NOMO-1 treated with dmso at 0.1 percent for 144 hours (cell line): ENCODE results near the gene CDHR3.

Experiments used
- DNase-seq: peaks from one replicate; lab custom pipeline; 2025; ENCODE audit not compliant: unreplicated experiment; lab: John Stamatoyannopoulos, UW

CDHR3 gene

DNA sequence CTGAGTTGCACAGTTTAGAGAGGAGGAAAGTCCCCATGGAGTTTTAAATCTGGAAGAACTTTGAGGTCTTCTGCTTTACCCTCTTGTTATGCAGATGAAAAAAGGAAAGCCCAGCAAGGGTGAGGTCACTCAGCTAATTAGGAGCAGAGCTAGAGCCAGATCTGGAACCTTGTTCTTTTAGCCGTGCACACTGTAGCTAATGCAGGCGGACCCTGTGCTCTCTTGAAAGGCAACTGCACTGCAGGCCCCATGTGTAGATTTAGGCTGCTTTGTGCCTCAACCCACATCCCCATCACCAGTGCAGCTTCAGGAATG is 85.6 kb downstream of the CDHR3 start:
- no peak for DNase-seq

DNA sequence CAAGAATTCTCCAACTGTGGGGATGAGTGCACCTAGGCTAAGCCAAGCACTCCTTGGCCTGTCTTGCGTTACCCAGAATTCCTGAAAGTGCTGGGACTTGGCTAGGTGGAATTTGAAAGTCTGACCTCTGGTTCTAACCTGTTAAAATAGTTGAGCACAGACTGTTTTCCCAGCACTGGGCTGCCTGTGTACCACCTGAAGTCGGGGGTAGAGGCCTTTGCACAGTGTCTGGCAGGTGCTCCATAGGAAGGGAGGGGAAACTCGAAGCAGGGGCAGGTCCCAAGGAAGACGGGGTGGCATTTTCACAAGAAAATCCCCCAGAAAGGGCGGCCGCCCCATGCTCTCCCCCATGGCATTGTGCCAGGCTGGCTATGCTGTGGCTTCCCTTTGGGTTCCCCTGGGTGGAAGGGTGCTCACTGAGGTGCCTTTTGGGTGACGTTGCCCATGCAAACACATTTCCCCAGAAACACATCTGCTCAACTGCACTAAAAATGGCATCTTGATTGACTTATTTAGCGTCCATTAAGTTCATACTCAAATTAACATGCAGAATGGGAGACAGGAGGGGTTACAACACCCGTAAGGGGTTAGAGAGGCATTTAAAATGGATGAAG is 86.2 kb downstream of the CDHR3 start:
- no peak for DNase-seq

DNA sequence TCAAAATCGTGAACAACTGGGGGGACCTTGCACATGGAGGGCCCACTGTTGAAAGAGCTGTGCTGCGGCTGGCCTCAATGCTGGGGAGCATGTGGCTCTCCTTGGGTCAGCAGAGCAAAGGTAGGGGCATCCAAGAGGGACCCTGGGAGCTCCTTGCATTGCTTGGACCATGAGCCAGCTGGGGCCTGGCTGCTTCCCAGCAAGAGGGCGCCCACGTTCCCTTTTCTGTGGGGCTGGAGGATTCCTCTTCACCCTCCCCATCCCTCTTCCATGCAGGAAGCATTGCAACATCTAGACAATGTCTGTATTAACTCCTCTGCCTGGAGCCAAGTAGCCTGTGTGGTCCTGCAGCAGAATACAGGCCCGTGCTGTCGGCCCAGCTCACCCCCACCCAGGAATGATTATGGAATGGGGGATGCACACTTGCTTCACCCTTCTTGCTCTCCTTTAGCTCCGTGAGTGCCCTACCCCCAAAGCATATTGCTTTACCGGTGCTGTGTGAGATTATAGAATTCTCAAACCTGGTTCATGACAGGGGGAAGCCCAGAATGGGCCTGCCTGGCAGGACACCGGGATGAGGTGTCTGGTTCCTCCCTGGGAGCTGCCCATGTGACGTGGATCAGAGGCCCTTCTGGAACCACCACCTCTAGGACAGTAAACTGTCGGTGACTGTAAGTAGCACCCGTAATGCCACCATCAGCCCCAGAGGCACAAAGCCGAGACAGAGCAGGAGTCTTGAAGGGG is 87.1 kb downstream of the CDHR3 start:
- DNase-seq: no peak

DNA sequence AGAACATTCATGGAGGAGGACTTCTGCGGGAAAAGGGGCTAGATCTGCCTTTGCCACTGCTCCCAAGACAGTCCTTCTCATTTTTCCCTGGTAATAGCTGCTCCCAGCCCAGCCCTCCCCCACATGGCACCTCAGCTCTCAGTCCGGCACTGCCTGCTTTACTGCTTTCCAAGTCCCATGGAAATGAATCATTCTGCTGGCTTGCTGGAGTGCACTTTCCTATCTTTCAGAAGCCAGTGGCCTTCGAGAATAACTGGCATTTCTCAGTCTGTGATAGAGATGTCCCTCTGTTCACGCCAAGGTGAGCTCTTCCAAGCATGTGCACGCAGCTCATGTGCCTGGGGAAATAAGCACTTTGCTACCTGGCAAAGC is 87.7 kb downstream of the CDHR3 start:
- no peak for DNase-seq

DNA sequence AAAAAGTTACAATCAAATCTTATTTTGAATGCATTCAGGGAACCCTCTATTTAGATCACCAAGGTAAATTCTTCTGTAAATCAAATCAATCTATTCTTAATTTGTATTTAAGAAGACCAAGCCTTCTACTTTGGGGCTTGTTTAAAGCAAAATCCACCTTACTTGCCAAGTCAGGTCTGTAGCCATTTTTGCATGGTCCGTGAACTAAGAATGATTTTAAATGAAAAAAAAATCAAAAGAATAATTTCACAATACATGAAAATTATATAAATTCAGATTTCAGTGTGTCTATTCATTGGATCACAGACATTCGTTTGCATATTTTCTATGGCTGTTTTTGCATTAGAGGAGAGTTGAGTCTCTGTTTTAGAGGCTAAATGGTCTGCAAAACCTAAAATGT is 89.6 kb downstream of the CDHR3 start:
- DNase-seq: no peak

DNA sequence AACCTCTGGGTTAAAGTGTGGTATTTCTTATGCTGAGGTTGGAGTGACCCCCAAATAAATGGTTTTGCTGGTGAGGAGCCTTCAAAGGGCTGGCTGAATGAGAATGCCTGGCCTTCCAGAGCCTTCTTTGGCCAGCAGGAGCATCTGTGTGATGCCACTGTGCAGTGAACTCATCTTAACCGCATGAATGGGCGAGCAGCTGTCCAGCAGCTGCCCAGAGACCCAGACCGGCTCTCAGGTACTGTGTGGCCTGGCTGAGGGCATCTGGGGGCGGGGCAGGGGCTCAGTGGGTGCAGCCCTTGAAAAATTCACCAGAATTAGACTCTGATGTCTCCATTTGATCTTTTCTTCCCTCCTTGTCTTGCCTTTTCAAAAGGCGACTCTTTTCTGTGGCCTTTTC is 90.0 kb downstream of the CDHR3 start:
- no peak for DNase-seq

DNA sequence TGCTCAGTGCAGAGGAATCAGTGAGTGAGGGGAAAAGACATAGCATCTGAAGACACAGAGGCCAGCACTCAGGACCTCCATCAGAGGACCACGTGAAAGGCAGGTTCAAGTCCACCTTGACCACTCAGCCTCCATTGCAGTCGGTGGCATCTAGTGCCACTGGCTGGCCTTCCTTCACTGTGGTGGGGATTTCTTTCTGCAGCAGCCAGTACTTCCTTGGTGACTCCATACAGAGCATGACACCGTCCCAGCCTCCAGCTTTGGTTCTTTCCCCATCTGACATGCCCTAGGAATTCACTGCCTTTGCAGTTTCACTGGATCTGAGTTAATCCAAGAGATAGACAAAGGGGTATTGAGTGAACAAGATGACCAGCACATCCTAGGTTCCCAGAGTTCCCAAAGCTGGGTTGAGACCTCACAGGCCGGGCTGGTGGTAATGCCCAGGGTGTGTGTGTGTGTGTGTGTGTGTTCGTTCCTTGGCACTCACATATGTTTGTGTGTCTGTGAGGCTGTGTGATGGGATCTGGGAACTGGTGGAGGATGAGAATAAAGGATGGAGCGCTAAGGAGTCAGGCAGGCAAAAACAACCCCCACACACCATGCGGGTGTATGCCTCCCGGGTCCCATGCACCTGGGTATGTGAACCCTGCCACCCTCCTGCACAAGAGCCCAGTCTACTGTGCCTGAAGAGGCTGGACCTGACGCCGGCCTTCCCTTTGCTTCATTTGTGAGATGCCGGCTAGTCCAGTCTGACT is 91.3 kb downstream of the CDHR3 start:
- DNase-seq: no peak

DNA sequence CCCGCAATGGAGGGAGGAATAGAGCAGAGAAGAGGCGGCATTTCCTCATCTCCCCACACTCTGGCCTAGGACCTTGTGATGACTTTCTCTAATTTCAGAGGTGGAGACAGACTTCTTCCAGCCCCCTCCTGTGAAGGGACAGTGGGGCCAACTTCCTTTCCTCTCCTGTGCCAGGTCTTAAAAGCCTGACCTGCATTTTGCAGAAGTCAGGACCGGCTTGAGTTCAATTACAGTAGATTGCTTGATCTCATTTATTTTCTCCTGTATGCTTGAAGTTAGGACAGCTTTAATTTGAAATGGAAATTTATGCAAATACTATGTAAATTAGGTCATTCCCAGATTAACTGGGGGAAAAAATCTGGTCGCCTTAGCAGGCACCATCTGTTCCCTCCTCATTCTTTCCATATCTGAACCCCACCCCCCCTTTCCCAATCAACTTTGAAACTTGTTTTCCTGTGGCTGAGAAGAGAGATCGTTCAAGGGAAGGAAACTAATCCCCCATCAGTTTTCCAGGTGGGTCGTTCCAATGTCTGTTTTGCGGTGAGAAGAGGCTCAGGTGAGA is 92.0 kb downstream of the CDHR3 start:
- no peak for DNase-seq

DNA sequence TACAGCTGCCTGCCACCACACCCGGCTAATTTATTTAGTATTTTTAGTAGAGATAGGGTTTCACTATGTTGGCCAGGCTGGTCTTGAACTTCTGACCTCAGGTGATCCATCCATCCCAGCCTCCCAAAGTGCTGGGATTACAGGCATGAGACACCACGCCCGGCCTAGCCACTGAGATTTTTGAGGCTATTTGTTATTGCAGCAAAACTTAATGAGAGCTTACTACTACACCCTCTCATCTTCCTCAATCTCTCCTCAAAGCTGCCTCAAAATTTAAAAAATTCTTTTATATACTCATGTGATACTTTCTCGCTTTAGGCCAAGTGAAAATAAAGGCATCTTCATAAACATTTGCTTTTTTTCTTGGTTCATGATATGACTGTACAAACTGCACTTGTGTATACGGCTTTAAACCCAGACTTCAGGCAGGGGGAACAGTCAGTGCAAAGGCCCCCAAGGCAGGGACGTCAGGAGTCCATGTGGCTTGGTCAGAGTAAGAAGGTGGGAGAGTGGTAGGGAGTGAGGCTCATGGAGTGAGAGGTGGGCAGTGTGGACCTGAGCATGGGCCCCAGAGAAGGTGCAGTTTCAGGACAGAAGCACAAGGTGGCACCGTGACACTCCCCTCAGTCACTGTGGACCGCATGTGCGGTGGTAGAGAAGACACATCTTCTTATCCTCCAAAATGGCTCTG is 93.6 kb downstream of the CDHR3 start:
- DNase-seq: peak; percentile 17

DNA sequence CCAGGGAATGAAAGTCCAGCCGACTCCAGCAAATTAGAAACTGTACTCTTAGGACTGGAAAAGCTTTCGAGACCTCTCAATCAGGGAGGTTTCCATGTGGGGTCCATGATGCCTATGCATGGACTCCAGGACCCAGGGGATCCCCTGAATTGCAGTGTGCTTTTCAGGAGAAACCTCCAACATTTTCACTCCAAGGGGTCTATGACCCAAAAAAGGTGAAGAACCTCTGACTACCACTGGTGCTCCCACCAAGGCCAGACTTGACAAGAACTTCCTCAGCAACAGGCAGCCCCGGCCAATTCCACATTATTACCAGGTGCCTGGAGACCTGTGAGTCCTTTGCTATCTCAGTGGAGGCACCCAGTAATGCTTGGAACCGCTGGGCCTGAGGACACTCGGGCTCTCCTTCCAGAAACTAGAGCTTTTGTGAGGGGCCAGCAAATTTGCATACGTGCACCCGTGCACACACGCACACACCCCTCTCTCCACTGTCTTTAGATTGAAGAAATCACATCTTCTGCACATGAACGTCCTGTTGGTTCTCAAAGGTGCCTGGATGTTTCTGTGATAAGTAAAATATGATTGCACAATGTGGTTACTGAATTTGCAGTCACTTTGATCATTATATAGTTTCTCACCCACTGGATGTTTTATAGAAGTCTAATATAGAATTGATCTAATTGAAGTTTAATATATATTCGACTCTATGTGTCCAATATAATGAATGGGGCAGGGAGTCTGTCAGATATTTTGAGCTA is 94.3 kb downstream of the CDHR3 start:
- no peak for DNase-seq

DNA sequence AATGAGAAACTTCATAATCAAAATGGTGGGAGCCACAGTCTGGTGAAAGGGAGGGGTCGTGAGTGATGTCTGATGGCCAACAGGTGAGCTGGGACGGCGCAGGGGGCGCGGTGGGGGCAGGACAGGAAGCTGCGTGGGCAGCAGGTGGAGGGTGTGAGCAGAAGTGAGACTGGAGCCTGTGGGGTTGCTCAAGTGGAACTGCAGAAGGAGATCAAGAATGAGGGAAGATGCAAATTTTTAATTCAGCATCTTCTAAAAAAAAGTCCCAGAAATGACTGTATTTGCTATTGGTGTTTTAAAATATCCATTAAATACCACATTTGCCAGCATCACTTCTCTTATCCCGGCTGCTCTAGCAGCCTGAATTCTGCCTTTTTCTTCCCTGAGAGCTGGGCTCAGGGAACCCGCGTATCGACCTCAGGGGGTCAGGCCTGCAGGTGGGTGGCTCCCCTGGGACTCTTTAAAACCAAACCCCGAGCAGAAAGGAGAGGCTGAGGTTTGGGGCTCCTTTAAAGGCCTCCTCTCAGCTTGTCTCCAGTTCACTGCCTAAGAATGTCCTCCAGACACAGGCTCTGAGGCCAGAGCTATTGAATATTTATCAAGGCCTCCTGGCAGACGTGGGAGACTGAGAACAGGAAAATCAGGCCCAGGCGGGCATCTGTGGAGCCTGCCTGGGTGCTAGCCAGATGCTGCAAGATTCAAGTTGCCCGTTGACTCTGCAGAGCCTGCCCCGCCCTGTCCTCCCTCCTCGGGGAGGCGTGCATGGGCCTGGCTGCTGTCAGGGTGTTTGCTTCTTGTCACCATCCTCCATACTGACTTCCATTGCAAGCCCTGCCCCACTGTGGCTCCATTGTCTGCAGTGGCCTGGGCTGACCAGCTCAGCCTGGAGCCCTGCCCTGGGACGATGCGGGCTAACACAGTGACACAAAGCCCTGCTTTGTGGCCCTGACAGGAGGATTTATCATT is 95.2 kb downstream of the CDHR3 start:
- DNase-seq: no peak

DNA sequence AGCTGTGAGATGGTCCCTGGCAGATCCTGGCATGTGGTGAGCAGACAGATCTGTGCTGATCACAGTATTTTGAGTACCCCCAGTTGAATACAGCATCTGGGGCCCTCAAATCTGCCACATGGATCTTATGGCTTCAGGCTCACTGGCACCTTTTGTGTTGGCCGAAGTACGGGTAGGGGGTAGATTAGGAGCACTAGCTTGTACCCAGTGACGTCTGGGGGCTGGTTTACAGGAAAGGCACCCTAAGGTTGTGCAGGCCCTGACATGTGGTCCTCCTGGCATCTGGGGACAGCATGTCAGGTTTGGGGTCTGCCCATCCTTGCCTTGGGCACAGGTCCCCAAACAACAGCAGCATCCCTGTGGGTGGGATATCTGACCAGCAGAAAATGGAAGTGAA is 95.9 kb downstream of the CDHR3 start:
- no peak for DNase-seq

DNA sequence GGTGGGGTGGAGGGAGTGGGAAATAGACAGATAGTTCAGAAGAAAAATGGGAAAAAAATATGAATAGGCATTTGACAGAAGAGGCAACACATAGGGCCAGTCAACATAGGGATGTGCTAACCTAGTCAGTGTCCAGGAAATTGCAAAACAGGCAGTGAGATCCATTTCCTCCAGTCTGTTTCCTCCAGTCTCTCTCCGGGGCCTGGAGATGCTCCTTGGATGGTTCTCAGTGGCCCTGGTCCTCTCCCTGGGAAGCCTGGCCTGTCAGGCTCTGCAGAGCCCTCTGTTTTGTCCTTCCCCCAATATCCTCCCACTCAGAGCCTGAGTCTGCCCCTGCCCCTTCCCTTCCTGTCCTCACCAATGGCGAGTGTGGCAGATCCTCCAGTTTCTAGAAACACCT is 96.5 kb downstream of the CDHR3 start:
- DNase-seq: no peak

DNA sequence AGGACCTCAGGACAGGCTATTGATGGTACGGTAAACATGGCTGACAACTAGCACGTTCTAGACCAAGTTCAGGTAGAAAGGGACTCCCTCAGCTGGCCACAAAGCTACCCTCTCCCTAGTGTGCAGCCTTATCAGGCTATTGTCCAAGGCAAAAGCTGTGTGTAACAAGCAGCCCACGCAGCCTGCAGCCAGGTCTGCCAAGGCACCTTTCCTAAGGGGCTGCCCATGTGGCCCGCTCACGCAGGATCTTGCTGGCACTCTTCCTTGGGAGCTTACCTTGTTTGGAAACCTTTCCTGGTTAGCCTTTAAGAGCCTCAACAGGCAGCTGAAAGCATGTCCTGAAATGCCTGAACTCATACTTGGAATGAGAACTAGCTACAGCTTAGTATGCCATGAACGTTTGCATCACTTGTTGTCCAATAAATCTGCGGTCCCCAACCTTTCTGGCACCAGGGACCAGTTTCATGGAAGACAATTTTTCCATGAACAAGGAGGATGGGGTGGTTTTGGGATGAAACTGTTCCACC is 97.4 kb downstream of the CDHR3 start:
- no peak for DNase-seq

DNA sequence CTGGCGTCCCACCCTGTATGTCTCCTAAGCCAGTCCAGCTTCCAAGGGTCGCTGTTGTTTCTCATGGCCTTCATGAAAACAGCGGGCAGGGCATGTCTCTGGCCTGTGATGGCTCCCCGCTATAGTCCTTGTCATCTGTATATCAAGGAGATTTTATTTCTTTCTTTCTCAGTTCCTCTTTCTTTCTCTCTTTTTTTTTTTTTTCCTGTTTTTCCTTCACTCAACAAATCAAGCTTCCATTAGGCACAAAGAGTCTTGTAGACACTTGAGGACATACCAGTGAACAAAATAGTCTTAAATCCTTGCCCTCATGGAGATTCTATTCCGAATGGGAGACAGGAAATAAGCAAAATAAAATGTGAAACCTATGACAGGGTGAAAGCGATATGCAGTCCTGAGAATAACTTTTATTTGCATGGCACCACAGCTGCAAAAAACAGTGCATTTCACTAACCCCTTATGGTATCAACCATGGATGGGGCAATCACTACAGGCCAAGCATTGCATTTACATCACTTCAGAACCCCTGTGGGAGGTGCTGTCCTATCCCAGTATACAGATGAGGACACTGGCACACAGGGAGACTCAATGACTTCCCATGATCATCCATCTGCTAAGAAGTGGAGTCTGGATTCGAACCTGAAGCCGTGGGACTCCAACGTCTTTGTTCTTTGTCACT is 98.4 kb downstream of the CDHR3 start:
- no peak for DNase-seq

DNA sequence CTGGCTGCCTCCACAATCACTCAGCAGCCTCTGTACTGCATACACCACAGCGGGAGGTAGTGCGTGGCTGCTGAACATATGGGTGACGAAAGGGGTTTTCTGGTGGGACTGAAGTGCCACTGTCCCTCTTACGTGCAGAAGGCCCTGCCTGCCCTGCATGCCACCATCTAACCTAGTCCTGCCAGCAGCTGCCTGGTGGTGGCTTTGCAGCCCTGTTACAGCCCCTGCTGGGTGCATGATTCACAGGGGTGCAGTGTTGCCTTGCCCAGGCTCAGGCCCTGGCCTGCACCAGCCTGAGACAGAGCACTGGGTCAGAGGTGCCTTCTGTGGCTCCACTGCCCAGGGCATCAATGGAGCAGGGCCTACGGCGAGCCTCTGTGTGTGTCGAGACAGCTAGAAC is 98.9 kb downstream of the CDHR3 start:
- DNase-seq: no peak

DNA sequence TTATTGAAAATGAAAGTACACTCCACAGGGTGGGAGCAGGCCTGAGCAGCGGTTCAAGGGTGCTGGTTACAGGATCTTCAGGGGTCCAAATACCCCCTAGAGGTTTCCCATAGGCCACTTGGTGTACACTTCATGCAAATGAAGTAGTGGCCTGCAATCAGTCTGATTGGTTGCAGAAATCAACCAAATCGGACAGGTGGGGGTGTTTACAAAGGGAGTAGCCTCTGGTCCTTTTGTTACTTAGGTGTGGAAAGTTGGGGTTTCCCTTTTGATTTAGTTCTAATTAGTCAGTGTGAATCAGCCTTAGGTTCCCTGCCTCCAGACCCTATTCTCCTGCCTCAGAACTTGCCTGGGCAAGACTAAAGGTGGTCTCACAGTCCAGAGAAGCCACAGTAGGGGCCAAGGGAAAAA is 99.5 kb downstream of the CDHR3 start:
- DNase-seq: no peak

DNA sequence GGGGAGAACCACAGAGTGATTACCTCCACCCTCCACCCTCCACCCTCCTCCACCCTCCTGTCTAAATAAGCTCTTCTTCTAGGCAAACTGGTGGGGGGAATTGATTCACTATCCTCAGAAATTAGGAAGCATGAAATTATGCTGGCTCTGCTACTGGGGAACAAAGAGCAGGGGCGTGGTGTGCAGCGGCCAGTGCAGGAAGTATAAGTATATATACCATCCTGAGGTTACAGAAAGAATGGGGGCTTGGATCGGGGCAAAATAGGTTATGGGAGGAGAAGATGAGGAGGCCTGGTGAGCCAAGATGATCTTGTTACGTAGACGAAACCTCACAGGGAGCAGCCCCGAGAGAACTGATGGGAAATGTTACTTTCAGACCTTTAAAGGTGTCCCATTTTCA is 100.0 kb downstream of the CDHR3 start:
- DNase-seq: no peak

DNA sequence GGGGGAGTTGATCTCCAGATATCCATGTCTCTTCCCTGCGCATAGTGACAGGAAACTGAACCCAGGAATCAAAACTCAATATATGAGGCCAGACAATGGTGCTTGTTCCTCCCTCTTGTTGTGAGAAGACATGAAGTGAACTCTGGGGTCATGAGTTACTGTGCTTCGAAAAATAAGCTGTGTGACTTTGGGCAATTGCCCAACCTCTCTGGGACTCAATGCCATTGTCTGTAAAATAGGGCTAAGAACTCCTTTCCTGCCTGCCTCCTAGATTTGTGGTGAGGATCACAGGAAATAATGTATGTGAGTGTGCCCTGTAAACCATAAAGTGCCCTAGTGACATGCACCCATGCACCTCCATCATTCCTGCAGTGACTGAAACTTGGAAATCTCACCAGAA is 100.6 kb downstream of the CDHR3 start:
- DNase-seq: no peak
